ENCODE results near the gene SMDT1.

SMDT1 gene

DNA sequence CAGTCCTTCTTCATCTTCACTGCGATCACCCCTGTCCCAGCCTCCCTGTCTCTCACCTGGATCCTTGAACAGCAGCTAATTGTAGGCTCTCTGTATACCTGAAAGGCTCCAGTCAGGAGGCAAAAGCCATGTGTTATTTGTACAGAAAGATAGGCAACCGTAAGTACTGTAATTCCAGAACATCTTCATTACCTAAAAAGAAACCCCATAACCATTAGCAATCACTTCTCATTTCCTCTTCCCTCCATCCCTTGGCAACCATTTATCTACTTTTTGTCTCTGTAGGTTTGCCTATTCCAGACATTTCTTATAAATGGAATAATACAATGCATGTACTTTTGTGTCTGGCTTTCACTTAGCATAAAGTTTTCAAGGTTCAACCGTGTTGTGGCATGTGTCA is 26.7 kb upstream of the SMDT1 start:
- in situ Hi-C loops (cut with MboI; ENCODE audit: low pct_unique_long_range_greater_than_20kb, low sequenced_read_pairs, unreplicated experiment): no loop called here
- DNase-seq (ENCODE audit: low spot score): no peak
- TF ChIP-seq CTCF (IDR thresholded peaks at IDR 0.05; ENCODE audit: extremely low read depth, insufficient read depth, missing control alignments): no peak

- in situ Hi-C loops (cut with MboI; ENCODE audit: low pct_unique_long_range_greater_than_20kb, low sequenced_read_pairs, unreplicated experiment): no loop called here
- no peak for DNase-seq (ENCODE audit: low spot score)
Observed at GRCh38 chr22:42056757-42057511, 22.6 kb upstream of the SMDT1 start.

GRCh38 chr22:42060489-42060888 is 19.0 kb upstream of the SMDT1 start:
- in situ Hi-C loops (cut with MboI; ENCODE audit: low pct_unique_long_range_greater_than_20kb, low sequenced_read_pairs, unreplicated experiment): no loop called here

More at GRCh38 chr22:42056757-42057511, 22.6 kb upstream of the SMDT1 start:
- no peak for TF ChIP-seq CTCF (IDR thresholded peaks at IDR 0.05; ENCODE audit: extremely low read depth, insufficient read depth, missing control alignments)

DNA sequence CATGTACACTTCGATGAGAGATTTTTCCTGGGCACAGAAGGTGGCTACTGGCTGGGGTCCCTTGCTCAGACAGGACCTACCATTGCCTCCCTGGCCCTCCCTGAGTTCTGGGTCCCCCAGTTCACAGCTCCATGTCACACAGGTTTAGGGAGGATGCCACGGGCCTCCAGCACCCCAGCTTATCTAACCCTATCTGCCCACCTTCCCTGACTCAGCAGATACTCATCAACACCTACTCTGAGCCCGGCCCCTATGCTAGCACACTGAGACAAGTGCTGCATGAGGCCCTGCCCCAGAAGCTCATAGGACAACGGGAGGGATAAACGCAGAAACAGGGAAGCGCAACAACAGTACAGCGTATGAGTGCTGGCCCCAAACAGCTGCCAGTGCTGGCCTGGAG is 18.5 kb upstream of the SMDT1 start:
- DNase-seq (ENCODE audit: low spot score): no peak
- in situ Hi-C loops (cut with MboI; ENCODE audit: low pct_unique_long_range_greater_than_20kb, low sequenced_read_pairs, unreplicated experiment): no loop called here
- no peak for TF ChIP-seq CTCF (IDR thresholded peaks at IDR 0.05; ENCODE audit: extremely low read depth, insufficient read depth, missing control alignments)

More at GRCh38 chr22:42060489-42060888, 19.0 kb upstream of the SMDT1 start:
- TF ChIP-seq CTCF (IDR thresholded peaks at IDR 0.05; ENCODE audit: extremely low read depth, insufficient read depth, missing control alignments): no peak
- DNase-seq (ENCODE audit: low spot score): no peak

- no peak for TF ChIP-seq CTCF (IDR thresholded peaks at IDR 0.05; ENCODE audit: extremely low read depth, insufficient read depth, missing control alignments)
- in situ Hi-C loops (cut with MboI; ENCODE audit: low pct_unique_long_range_greater_than_20kb, low sequenced_read_pairs, unreplicated experiment): no loop called here
- DNase-seq (ENCODE audit: low spot score): no peak
Observed at GRCh38 chr22:42062506-42063170, 16.9 kb upstream of the SMDT1 start.

DNA sequence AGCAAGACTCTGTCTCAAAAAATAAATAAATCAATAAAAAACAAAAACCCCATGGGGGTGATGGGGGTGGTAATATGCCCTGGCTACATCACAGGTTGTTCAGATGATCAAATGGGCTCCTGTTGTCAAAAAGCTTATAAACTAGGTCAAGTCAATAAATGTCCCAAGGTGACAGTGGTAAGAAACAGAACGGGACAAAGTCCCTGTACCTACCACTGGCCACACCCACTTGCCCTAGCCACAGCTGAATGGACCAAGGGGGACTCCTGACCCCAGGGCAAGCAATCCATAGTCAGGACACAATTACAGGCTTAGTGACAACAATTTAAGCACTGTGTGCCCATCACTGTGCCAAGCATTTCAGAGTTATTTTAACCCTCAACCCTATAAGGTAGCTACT is 14.9 kb upstream of the SMDT1 start:
- DNase-seq (ENCODE audit: low spot score): no peak
- in situ Hi-C loops (cut with MboI; ENCODE audit: low pct_unique_long_range_greater_than_20kb, low sequenced_read_pairs, unreplicated experiment): no loop called here
- no peak for TF ChIP-seq CTCF (IDR thresholded peaks at IDR 0.05; ENCODE audit: extremely low read depth, insufficient read depth, missing control alignments)

Measured in GM13977 (cell line).